Measurements from ENCODE around the gene RAB36.

- TF ChIP-seq EZH2 (IDR thresholded peaks at IDR 0.05; ENCODE audit: low read length) (no peak), CTCF (optimal IDR thresholded peaks at IDR 0.05 in 1 of 3, IDR thresholded peaks at IDR 0.05 in 1 of 3, conservative IDR thresholded peaks at IDR 0.05 in 1 of 3; ENCODE audit: extremely low read depth in 1 of 3, insufficient read depth in 2 of 3, low read length in 3 of 3) (no peak)
Measured at GRCh38 chr22:23202812-23203451, 57.7 kb downstream of the RAB36 start.

Data from keratinocyte (primary cell).